Prostate gland (tissue), 2 donors: ENCODE measurements around the gene TIMM17B.

Experiments used
- CTCF ChIP-seq, 4 experiments: fragments of 200-600 bp in 2 of 4; fragments of 450-650 bp in 2 of 4; sonication (generic) in 2 of 4; IDR thresholded peaks; 1 replicate in 3 of 4; 2 replicates in 1 of 4; pipeline ENCODE4 v1.5.1; 2016 to 2019; ENCODE audit warnings: antibody characterized with exemption in 4 of 4, mild to moderate bottlenecking in 2 of 4, moderate library complexity in 2 of 4
- POLR2AphosphoS5 ChIP-seq: sonication (generic); formaldehyde crosslinking; IDR thresholded peaks from one replicate; pipeline ENCODE4 v1.6.1; 2017; ENCODE audit warnings: antibody characterized with exemption

GRCh38 chrX:48899078-48899410 lies 1.5 kb upstream of the TIMM17B start:
- TF ChIP-seq CTCF (IDR thresholded peaks at IDR 0.05): no peak
- no peak for TF ChIP-seq POLR2AphosphoS5
